ENCODE data around the gene FGF18.

The FGF18 gene

GRCh38 chr5:171421331-171422262 lies 2.1 kb downstream of the FGF18 start:
- TF ChIP-seq CTCF (IDR thresholded peaks at IDR 0.05) = no peak
- Histone ChIP-seq H3K4me3 (peak overlapping the region; percentile 69), H3K27ac (peak overlapping the region in 1 of 2 donors; percentile 30)
- peak; percentile 66 for DNase-seq (ENCODE audit: low spot score)

- H3K4me3 ChIP-seq = no peak overlapping the region
- no peak for TF ChIP-seq CTCF (IDR thresholded peaks at IDR 0.05)
- H3K27ac ChIP-seq = no peak overlapping the region
- peak; percentile 68 for DNase-seq (ENCODE audit: low spot score)
These were observed 3.0 kb downstream of the FGF18 start for GRCh38 chr5:171422495-171422894.

GRCh38 chr5:171422902-171423663 lies 3.6 kb downstream of the FGF18 start:
- peak; percentile 70 for DNase-seq (ENCODE audit: low spot score)
- Histone ChIP-seq H3K27ac (no peak overlapping the region), H3K4me3 (no peak overlapping the region)

GRCh38 chr5:171424726-171425125 lies 5.3 kb downstream of the FGF18 start:
- Histone ChIP-seq H3K27ac (no peak overlapping the region), H3K4me3 (no peak overlapping the region)
- no peak for TF ChIP-seq CTCF (IDR thresholded peaks at IDR 0.05)
- DNase-seq (ENCODE audit: low spot score) = no peak

More at GRCh38 chr5:171422902-171423663, 3.6 kb downstream of the FGF18 start:
- TF ChIP-seq CTCF (IDR thresholded peaks at IDR 0.05) = no peak

GRCh38 chr5:171425596-171426244 lies 6.3 kb downstream of the FGF18 start:
- Histone ChIP-seq H3K4me3 (no peak overlapping the region), H3K27ac (no peak overlapping the region)
- no peak for TF ChIP-seq CTCF (IDR thresholded peaks at IDR 0.05)
- DNase-seq (ENCODE audit: low spot score) = no peak

GRCh38 chr5:171426266-171426665 lies 6.8 kb downstream of the FGF18 start:
- TF ChIP-seq CTCF (IDR thresholded peaks at IDR 0.05) = no peak
- DNase-seq (ENCODE audit: low spot score) = no peak
- no peak overlapping the region for H3K27ac ChIP-seq
- H3K4me3 ChIP-seq = no peak overlapping the region

Data from coronary artery (tissue), 2 donors.